SK-N-SH (cell line): Measurements from ENCODE around the gene GSTM1. TPM values are rescaled to one million over a fixed set of nuclear protein-coding genes. Genes with fewer than 3 reads are reported as not detected.

Source experiments
- CTCF ChIA-PET: fragments of 300-600, 350-600 bp; formaldehyde crosslinking; extraction: SDS; loops from one replicate; lab custom pipeline; 2021; lab: Yijun Ruan, JAX
- POLR2A ChIA-PET: fragments of 350-600 bp; sonication (Branson Sonifier 250); formaldehyde crosslinking; extraction: SDS; loops from one replicate; lab custom pipeline; 2020; ENCODE audit warnings: antibody characterized with exemption, inconsistent platforms; lab: Yijun Ruan, JAX
- DNase-seq: peaks from one replicate; pipeline ENCODE4 v3.0.0; 2012
- H2AFZ ChIP-seq: fragments of 200-600 bp; sonication (generic); 2 replicates; pipeline ENCODE4 v1.8.1; 2016; ENCODE audit warnings: antibody characterized with exemption, mild to moderate bottlenecking, low read depth
- H3F3A ChIP-seq: fragments of 200-600 bp; sonication (generic); replicated peaks from 2 replicates; pipeline ENCODE3; 2016; ENCODE audit warnings: antibody characterized with exemption, mild to moderate bottlenecking; ENCODE audit not compliant: insufficient read depth
- H3K27ac ChIP-seq, 2 experiments: fragments of 200-500 bp in 1 of 2; fragments of 200-600 bp in 1 of 2; sonication (Bioruptor generic) in 1 of 2; sonication (generic), shearing (Covaris generic) in 1 of 2; 2 replicates each; pipeline versions ENCODE4 v1.5.1 to v1.6.1; 2014 to 2016; ENCODE audit warnings: low read depth in 2 of 2, inconsistent platforms in 1 of 2, low read length in 1 of 2, mild to moderate bottlenecking in 1 of 2, mixed read lengths in 1 of 2
- H3K27me3 ChIP-seq: fragments of 200-600 bp; sonication (generic), shearing (Covaris generic); 2 replicates; pipeline ENCODE4 v1.6.1; 2016; ENCODE audit warnings: mixed run types; ENCODE audit not compliant: insufficient read depth
- H3K36me3 ChIP-seq, 2 experiments: fragments of 200-500 bp in 1 of 2; fragments of 200-600 bp in 1 of 2; sonication (Bioruptor generic) in 1 of 2; sonication (generic) in 1 of 2; replicated peaks in 1 of 2; 2 replicates each; pipeline versions ENCODE3 to v1.5.1; 2014 to 2016; ENCODE audit warnings: low read length in 1 of 2, mild to moderate bottlenecking in 1 of 2; ENCODE audit not compliant: insufficient read depth in 2 of 2, control insufficient read depth in 1 of 2
- H3K4me1 ChIP-seq, 2 experiments: fragments of 200-500 bp in 1 of 2; fragments of 200-600 bp in 1 of 2; sonication (Bioruptor generic) in 1 of 2; sonication (generic), shearing (Covaris generic) in 1 of 2; 2 replicates each; pipeline versions ENCODE4 v1.5.1 to v1.6.1; 2014 to 2016; ENCODE audit warnings: low read depth in 1 of 2, low read length in 1 of 2, mixed run types in 1 of 2; ENCODE audit not compliant: insufficient read depth in 2 of 2, control insufficient read depth in 1 of 2
- H3K4me2 ChIP-seq: fragments of 200-600 bp; sonication (generic), shearing (Covaris generic); 2 replicates; pipeline ENCODE4 v1.6.1; 2017; ENCODE audit warnings: mixed run types
- H3K4me3 ChIP-seq, 2 experiments: fragments of 200-500 bp in 1 of 2; fragments of 200-600 bp in 1 of 2; sonication (Bioruptor generic) in 1 of 2; sonication (generic), shearing (Covaris generic) in 1 of 2; 2 replicates each; pipeline versions ENCODE4 v1.5.1 to v1.8.1; 2014 to 2016; ENCODE audit warnings: low read depth in 2 of 2, inconsistent platforms in 1 of 2, low read length in 1 of 2, mild to moderate bottlenecking in 1 of 2, mixed read lengths in 1 of 2, moderate library complexity in 1 of 2
- H3K79me2 ChIP-seq: fragments of 200-600 bp; sonication (generic); 2 replicates; pipeline ENCODE4 v1.8.1; 2017; ENCODE audit warnings: mild to moderate bottlenecking; ENCODE audit not compliant: insufficient read depth
- H3K9ac ChIP-seq: fragments of 200-600 bp; sonication (generic); 2 replicates; pipeline ENCODE4 v1.6.1; 2017; ENCODE audit warnings: mixed run types
- H3K9me2 ChIP-seq: fragments of 200-600 bp; sonication (generic); 2 replicates; pipeline ENCODE4 v1.6.1; 2017; ENCODE audit warnings: mixed run types
- H3K9me3 ChIP-seq: fragments of 200-600 bp; sonication (generic); 2 replicates; pipeline ENCODE4 v1.6.1; 2017; ENCODE audit warnings: mixed run types, mild to moderate bottlenecking, moderate library complexity
- H4K20me1 ChIP-seq: fragments of 200-600 bp; sonication (generic); 2 replicates; pipeline ENCODE4 v1.6.1; 2017; ENCODE audit warnings: mild to moderate bottlenecking, mixed run types; ENCODE audit not compliant: insufficient read depth
- CHD2 ChIP-seq: fragments of 150-350 bp; IDR thresholded peaks from 2 replicates; pipeline ENCODE4 v1.6.1; 2018; ENCODE audit warnings: low read length; ENCODE audit not compliant: partially characterized antibody
- EP300 ChIP-seq, 2 experiments: IDR thresholded peaks; 2 replicates each; pipeline versions ENCODE4 v1.4.0 to v1.6.1; 2012; ENCODE audit warnings: borderline replicate concordance in 1 of 2, low read depth in 1 of 2, low read length in 1 of 2
- MAX ChIP-seq: IDR thresholded peaks from 2 replicates; pipeline ENCODE4 v1.4.0; 2012; ENCODE audit warnings: low read depth
- MXI1 ChIP-seq: IDR thresholded peaks from 2 replicates; pipeline ENCODE4 v1.6.1; 2012; ENCODE audit warnings: mild to moderate bottlenecking, low read depth, low read length, improper control_type of control experiment
- NFIC ChIP-seq: IDR thresholded peaks from 2 replicates; pipeline ENCODE4 v1.4.0; 2012; ENCODE audit warnings: borderline replicate concordance
- NRF1 ChIP-seq: IDR thresholded peaks from 2 replicates; pipeline ENCODE4 v1.6.1; 2012; ENCODE audit warnings: low read depth, mild to moderate bottlenecking, low read length
- POLR2AphosphoS5 ChIP-seq: IDR thresholded peaks from 2 replicates; pipeline ENCODE4 v1.6.1; 2012; ENCODE audit warnings: low read depth, low read length
- SIN3A ChIP-seq: IDR thresholded peaks from 2 replicates; pipeline ENCODE4 v1.6.1; 2012; ENCODE audit warnings: low read depth, mild to moderate bottlenecking, low read length, moderate library complexity, borderline replicate concordance
- SMC3 ChIP-seq: IDR thresholded peaks from 2 replicates; pipeline ENCODE4 v1.6.1; 2012; ENCODE audit warnings: low read depth, low read length, improper control_type of control experiment
- TAF1 ChIP-seq: IDR thresholded peaks from 2 replicates; pipeline ENCODE4 v1.6.1; 2012; ENCODE audit warnings: low read depth, mild to moderate bottlenecking, low read length, moderate library complexity, borderline replicate concordance
- USF2 ChIP-seq: fragments of 150-350 bp; IDR thresholded peaks from 2 replicates; pipeline ENCODE4 v1.6.1; 2017; ENCODE audit warnings: antibody characterized with exemption, low read length, low read depth, borderline replicate concordance
- YY1 ChIP-seq: IDR thresholded peaks from 2 replicates; pipeline ENCODE4 v1.4.0; 2012; ENCODE audit warnings: low read depth, mild to moderate bottlenecking
- WGBS: methylation state at CpG from one replicate; pipeline ENCODE4 v1.1.6; 2017; ENCODE audit warnings: low lambda C conversion rate; 5-methylcytosine and 5-hydroxymethylcytosine counted together
- polyA plus RNA-seq, 3 experiments: library from polyadenylated mRNA; depleted of rRNA; stranded (reverse); fragments of >200 nt; gene quantifications; 2 replicates each; pipeline ENCODE4 v1.2.3, GENCODE V29; 2012

Gene GSTM1
- polyA plus RNA-seq, 1 of the 3 experiments (the other 2 are of a cell fraction) = not detected

DNA sequence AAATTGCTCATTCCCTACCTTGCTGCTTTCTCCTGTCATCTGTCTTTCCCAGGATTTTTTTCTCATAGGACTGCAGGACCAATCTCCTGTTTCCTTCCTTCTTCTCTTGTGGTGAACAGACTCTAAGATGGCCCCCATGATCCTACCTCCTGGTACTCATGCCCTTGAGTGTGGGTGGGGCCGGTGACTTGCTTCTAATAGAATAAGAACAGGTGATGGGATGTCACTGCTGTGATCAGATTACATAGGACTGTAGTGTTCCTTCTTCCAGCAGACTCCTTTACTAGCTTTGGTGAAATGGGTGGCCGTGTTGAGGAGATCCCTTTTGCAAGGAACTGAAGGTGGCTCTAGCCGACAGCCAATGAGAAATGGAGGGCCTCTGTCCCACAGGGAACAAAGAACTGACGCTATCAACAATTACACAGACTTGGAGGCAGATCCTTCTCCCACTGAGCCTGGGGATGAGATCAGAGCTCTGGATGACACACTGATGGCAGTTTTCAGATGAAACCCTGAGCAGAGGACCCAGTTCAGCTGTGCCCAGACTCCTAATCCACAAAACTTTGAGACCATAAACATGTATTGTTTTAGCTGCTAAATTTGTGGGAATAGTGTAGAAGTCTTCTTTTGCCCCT is 45.7 kb downstream of the GSTM1 start:
- CTCF ChIA-PET = no interaction called here

GRCh38 chr1:109739738-109740614 is 52.4 kb downstream of the GSTM1 start:
- Histone ChIP-seq H3K9ac (peak overlapping the region; percentile 73), H4K20me1 (no peaks in the 10 kb centered on the region), H3K4me3 (peak overlapping the region; percentile 73 to 81), H2AFZ (peak overlapping the region; percentile 96), H3K27me3 (no peaks in the 10 kb centered on the region), H3K27ac (peak overlapping the region in 1 of 2 experiments; percentile 80; a peak in 1 of 4 replicates), H3K4me2 (peak overlapping the region; percentile 94), H3K36me3 (peaks cover 16 to 19% of the 10 kb centered on the region in 2 experiments), H3K9me3 (no peaks in the 10 kb centered on the region), H3K9me2 (no peaks in the 10 kb centered on the region), H3K4me1 (peaks cover 0 to 11% of the 10 kb centered on the region in 2 experiments; a peak in 2 of 4 replicates), H3K79me2 (no peaks in the 10 kb centered on the region), H3F3A (no peaks in the 10 kb centered on the region)
- DNase-seq = peak; percentile 96
- 3% methylated on average over 27 of the region's 86 CpGs for WGBS
- no peak for TF ChIP-seq SIN3A
- TF ChIP-seq MXI1 = peak; percentile 85
- TF ChIP-seq CHD2 = peak; percentile 28
- peak; percentile 89 for TF ChIP-seq POLR2AphosphoS5
- no peak for TF ChIP-seq NFIC
- TF ChIP-seq EP300 (IDR thresholded peaks at IDR 0.05; ENCODE audit: borderline replicate concordance in 1 of 2, low read depth in 1 of 2, low read length in 1 of 2) = no peak
- TF ChIP-seq YY1 = 0 out of 2 replicates have a peak, but pooled peaks have one; percentile 14
- TF ChIP-seq MAX = peak; percentile 87
- peak; percentile 79 for TF ChIP-seq NRF1
- 0 out of 2 replicates have a peak, but pooled peaks have one; percentile 42 for TF ChIP-seq TAF1
- CTCF ChIA-PET = interaction anchor here (0.5 to 2.5 kb wide), 8 partner anchors 9 to 243 kb away, joined by 3 to 8 read pairs (median 4); no protein-coding TSS in a partner anchor
- POLR2A ChIA-PET = interaction anchor here (0.5 to 1.6 kb wide), 4 partner anchors 9 to 222 kb away, joined by 3 to 4 read pairs (median 4); no protein-coding TSS in a partner anchor

More for the DNA sequence above, 45.7 kb downstream of the GSTM1 start:
- Histone ChIP-seq H4K20me1 (no peaks in the 10 kb centered on the region), H3K27ac (no peak overlapping the region), H3K9me2 (no peaks in the 10 kb centered on the region), H3K36me3 (peaks cover 16 to 19% of the 10 kb centered on the region in 2 experiments), H3K9me3 (no peaks in the 10 kb centered on the region), H3K79me2 (no peaks in the 10 kb centered on the region), H2AFZ (no peak overlapping the region), H3K4me3 (no peak overlapping the region), H3K4me2 (no peak overlapping the region), H3K9ac (no peak overlapping the region), H3F3A (no peaks in the 10 kb centered on the region), H3K27me3 (no peaks in the 10 kb centered on the region), H3K4me1 (peaks cover 0 to 3% of the 10 kb centered on the region in 2 experiments; a peak in 1 of 4 replicates)
- POLR2A ChIA-PET = interaction anchor here (1.6 kb wide), 1 partner anchor 26 kb away, joined by 3 read pairs; no protein-coding TSS in a partner anchor
- 80% methylated on average over 4 of the region's 4 CpGs for WGBS
- DNase-seq = no peak
- TF ChIP-seq SMC3 (no peak), USF2 (no peak)
